K562 (cell line): ENCODE results near the gene ZMAT2. TPM values are rescaled to one million over a fixed set of nuclear protein-coding genes. Genes with fewer than 3 reads are reported as not detected.
"Not testable (repeated sequence)": the region's sequence is repeated elsewhere in the genome, so short reads cannot be mapped to it uniquely, and the experiment has no call there.

Source experiments
- ATAC-seq: fragments of 200-7000 bp; cut with Tn5 transposase; 3 replicates; pipeline ENCODE4 v1.9.1; 2020; ENCODE audit warnings: moderate library complexity
- BruUV-seq: library from RNA; stranded (reverse); fragments of 400-500 nt; replicated peaks from 2 replicates; lab custom pipeline; 2021; lab: Mats Ljungman, UMichigan
- CTCF ChIA-PET: fragments of 300-600 bp; formaldehyde crosslinking; extraction: SDS; loops from one replicate; lab custom pipeline; 2021; ENCODE audit warnings: low intra/inter-chr PET ratio; lab: Yijun Ruan, JAX
- POLR2A ChIA-PET: fragments of 300-600, 350-650 bp; sonication (Branson Sonifier 250); formaldehyde crosslinking; extraction: SDS; loops from one replicate; lab custom pipeline; 2021; ENCODE audit warnings: antibody characterized with exemption, inconsistent platforms; lab: Yijun Ruan, JAX
- DNase-seq, 4 experiments: peaks; one replicate each; pipeline versions ENCODE4 v3.0.0 to v3.0.0-alpha.2; 2011 to 2018; ENCODE audit warnings: low spot score in 3 of 4, mixed read lengths in 3 of 4; ENCODE audit errors: extremely low read depth in 1 of 4
- FAIRE-seq: peaks from 2 replicates; lab custom pipeline; 2011; peaks lifted over from hg19 to GRCh38; lab: Jason Lieb, UNC
- H2AFZ ChIP-seq: 2 replicates; pipeline ENCODE4 v1.6.0; 2011; ENCODE audit warnings: low read depth, low read length, control low read depth, inconsistent platforms
- H3K27ac ChIP-seq: fragments of 200-600 bp; 3 replicates; pipeline ENCODE4 v1.8.0; 2011; ENCODE audit warnings: low read depth, mild to moderate bottlenecking, control low read depth, inconsistent platforms, low read length, moderate library complexity, mixed read lengths; ENCODE audit errors: extremely low read depth
- H3K27me3 ChIP-seq, 2 experiments: fragments of 300-600 bp in 1 of 2; 2 replicates in 1 of 2; 3 replicates in 1 of 2; pipeline versions ENCODE4 v1.6.0 to v1.8.0; 2011; ENCODE audit warnings: inconsistent platforms in 2 of 2, low read length in 2 of 2, mild to moderate bottlenecking in 1 of 2, mixed read lengths in 1 of 2, moderate library complexity in 1 of 2; ENCODE audit not compliant: control insufficient read depth in 2 of 2, insufficient read depth in 2 of 2
- H3K36me3 ChIP-seq: fragments of 300-600 bp; 3 replicates; pipeline ENCODE4 v1.8.0; 2011; ENCODE audit warnings: mild to moderate bottlenecking, low read length, inconsistent platforms; ENCODE audit not compliant: control insufficient read depth, insufficient read depth
- H3K4me1 ChIP-seq, 2 experiments: fragments of 200-600 bp in 1 of 2; replicated peaks in 1 of 2; 2 replicates in 1 of 2; 3 replicates in 1 of 2; pipeline versions ENCODE4 v1.5.1 to v1.8.0; 2011; ENCODE audit warnings: inconsistent platforms in 2 of 2, low read length in 2 of 2, mild to moderate bottlenecking in 1 of 2, mixed read lengths in 1 of 2, moderate library complexity in 1 of 2; ENCODE audit not compliant: control insufficient read depth in 2 of 2, insufficient read depth in 2 of 2
- H3K4me2 ChIP-seq: 2 replicates; pipeline ENCODE4 v1.6.1; 2011; ENCODE audit warnings: low read length, control low read depth, inconsistent platforms, mixed read lengths; ENCODE audit not compliant: insufficient read depth
- H3K4me3 ChIP-seq: fragments of 200-600 bp; sonication (generic), shearing (Covaris generic); 2 replicates; pipeline ENCODE4 v1.5.1; 2016; ENCODE audit warnings: control low read depth, inconsistent platforms
- H3K79me2 ChIP-seq: fragments of 200-600 bp; 3 replicates; pipeline ENCODE4 v1.8.0; 2011; ENCODE audit warnings: low read length, inconsistent platforms; ENCODE audit not compliant: control insufficient read depth, insufficient read depth
- H3K9ac ChIP-seq, 2 experiments: 2 replicates each; pipeline versions ENCODE4 v1.6.0 to v1.6.1; 2011; ENCODE audit warnings: low read depth in 2 of 2, low read length in 2 of 2, control low read depth in 1 of 2, inconsistent platforms in 1 of 2, mild to moderate bottlenecking in 1 of 2, mixed read lengths in 1 of 2; ENCODE audit not compliant: insufficient read depth in 1 of 2
- H3K9me1 ChIP-seq: one replicate; pipeline ENCODE4 v1.6.0; 2011; ENCODE audit warnings: inconsistent platforms, mild to moderate bottlenecking, low read length, moderate library complexity; ENCODE audit not compliant: control insufficient read depth, insufficient read depth
- H3K9me3 ChIP-seq: replicated peaks from 2 replicates; pipeline ENCODE4 v1.5.1; 2011; ENCODE audit warnings: low read depth, low read length, inconsistent platforms; ENCODE audit not compliant: control insufficient read depth, insufficient read depth
- H4K20me1 ChIP-seq: replicated peaks from 2 replicates; pipeline ENCODE4 v1.6.1; 2011; ENCODE audit warnings: low read length, inconsistent platforms, mixed read lengths; ENCODE audit not compliant: control insufficient read depth, insufficient read depth
- EP400 ChIP-seq: fragments of 450-650 bp; IDR thresholded peaks from 2 replicates; pipeline ENCODE4 v1.6.1; 2017; ENCODE audit warnings: antibody characterized with exemption, mild to moderate bottlenecking, moderate library complexity
- FUS ChIP-seq: fragments of 200-400 bp; formaldehyde crosslinking; optimal IDR thresholded peaks from 2 replicates; pipeline ENCODE3; 2017; ENCODE audit warnings: low read depth, low read length
- NONO ChIP-seq, 2 experiments: fragments of 200-400 bp in 1 of 2; fragments of 450-650 bp in 1 of 2; formaldehyde crosslinking in 1 of 2; IDR thresholded peaks; 2 replicates each; pipeline ENCODE4 v1.6.1; 2017; ENCODE audit warnings: low read depth in 2 of 2, mild to moderate bottlenecking in 2 of 2, moderate library complexity in 2 of 2, low read length in 1 of 2
- POLR2G ChIP-seq: fragments of 200-400 bp; formaldehyde crosslinking; IDR thresholded peaks from 2 replicates; pipeline ENCODE4 v1.6.1; 2017; ENCODE audit warnings: low read depth, mild to moderate bottlenecking, antibody characterized with exemption, low read length, moderate library complexity
- POLR2H ChIP-seq: IDR thresholded peaks from 2 replicates; pipeline ENCODE4 v1.6.1; 2016; ENCODE audit warnings: missing genetic modification characterization, low read depth, mild to moderate bottlenecking, control low read depth, missing compliant biosample characterization, moderate library complexity
- RBFOX2 ChIP-seq: fragments of 200-400 bp; formaldehyde crosslinking; IDR thresholded peaks from 2 replicates; pipeline ENCODE4 v1.6.1; 2017; ENCODE audit warnings: low read depth, mild to moderate bottlenecking, low read length, moderate library complexity
- SIN3B ChIP-seq: fragments of 450-650 bp; IDR thresholded peaks from 2 replicates; pipeline ENCODE4 v1.6.1; 2017; ENCODE audit warnings: low read depth, mild to moderate bottlenecking, moderate library complexity
- STAT5A ChIP-seq: IDR thresholded peaks from 2 replicates; pipeline ENCODE4 v1.6.1; 2012; ENCODE audit warnings: low read length, inconsistent platforms, borderline replicate concordance
- TAF9B ChIP-seq: fragments of 450-650 bp; IDR thresholded peaks from 2 replicates; pipeline ENCODE4 v1.6.1; 2018; ENCODE audit warnings: mild to moderate bottlenecking; ENCODE audit not compliant: partially characterized antibody
- TCF7 ChIP-seq: sonication (generic); IDR thresholded peaks from 2 replicates; pipeline ENCODE4 v1.6.1; 2016; ENCODE audit warnings: antibody characterized with exemption, borderline replicate concordance
- ZSCAN29 ChIP-seq: fragments of 450-650 bp; IDR thresholded peaks from 2 replicates; pipeline ENCODE4 v1.6.1; 2017
- WGBS: fragments of 100-300 bp; shearing (Covaris generic); methylation state at CpG from one replicate; pipeline ENCODE4 v1.1.6; 2016; ENCODE audit warnings: low coverage, mixed read lengths; ENCODE audit not compliant: insufficient coverage; ENCODE audit errors: missing lambda C conversion rate; 5-methylcytosine and 5-hydroxymethylcytosine counted together
- in situ Hi-C: fragments of 300-500 bp; cut with MboI; formaldehyde crosslinking; loops from 4 replicates; pipeline ENCODE4 v1.15.0; 2018; ENCODE audit warnings: inconsistent platforms, mixed read lengths
- intact Hi-C: fragments of 100-400 bp; cut with micrococcal nuclease; formaldehyde crosslinking; loops from 2 replicates; pipeline ENCODE4 v1.14.2; 2022
- polyA plus RNA-seq, 8 experiments: library from polyadenylated mRNA; depleted of rRNA in 4 of 8; stranded (reverse) in 5 of 8; unstranded in 3 of 8; fragments of >200 nt; fragmentation: Nextera tagmentation in 2 of 8; fragmentation: Illumina TruSeq in 1 of 8; extraction: Ambion mirVana in 2 of 8; extraction: Trizol in 1 of 8; gene quantifications; 2 replicates each; pipeline versions ENCODE4 v1.2.1 to v1.2.3, GENCODE V29; 2011 to 2014; ENCODE audit warnings: inconsistent platforms in 1 of 8, missing spikeins in 1 of 8
- total RNA-seq, 7 experiments: library from RNA; depleted of rRNA in 6 of 7; stranded (reverse); fragments of >200 nt in 6 of 7; fragmentation: Illumina TruSeq in 2 of 7; extraction: Trizol in 2 of 7; gene quantifications; 2 replicates each; pipeline versions ENCODE4 v1.2.1 to v1.2.3, GENCODE V29; 2011 to 2021; ENCODE audit warnings: low replicate concordance in 1 of 7
- TF ChIP-seq, protein P1 (sequence below): sonication (generic); formaldehyde crosslinking; IDR thresholded peaks from 2 replicates; pipeline ENCODE4 v1.9.0; 2022; ENCODE audit warnings: mild to moderate bottlenecking, missing genetic modification reagents

ZMAT2 gene
- total and polyA plus RNA-seq, 9 of the 15 experiments (the other 6 are each of a cell fraction or from before 2014, with no cell fraction given), result 44.2 to 101 (median 69.2) TPM

GRCh38 chr5:140664359-140665119, 35.7 kb upstream of the ZMAT2 start, which contains the start of gene WDR55 (continued):
- peak; percentile 28; the same call in 1 of the 2 replicates for TF ChIP-seq STAT5A
- 0 out of 2 replicates have a peak, but pooled peaks have one; percentile 17 for TF ChIP-seq TCF7
- TF ChIP-seq SIN3B, result peak; percentile 44; the same call in 1 of the 2 replicates
- TF ChIP-seq NONO (IDR thresholded peaks at IDR 0.05; ENCODE audit: low read depth in 2 of 2, low read length in 1 of 2), result 0 out of 4 replicates have a peak, but pooled peaks of 1 of the 2 experiments have one; percentile 57
- peak; percentile 88 for TF ChIP-seq EP400
- TF ChIP-seq TAF9B, result peak; percentile 72
- TF ChIP-seq ZSCAN29, result no peak
- peak; percentile 76 for TF ChIP-seq POLR2H (tag)
- TF ChIP-seq, protein P1, sequence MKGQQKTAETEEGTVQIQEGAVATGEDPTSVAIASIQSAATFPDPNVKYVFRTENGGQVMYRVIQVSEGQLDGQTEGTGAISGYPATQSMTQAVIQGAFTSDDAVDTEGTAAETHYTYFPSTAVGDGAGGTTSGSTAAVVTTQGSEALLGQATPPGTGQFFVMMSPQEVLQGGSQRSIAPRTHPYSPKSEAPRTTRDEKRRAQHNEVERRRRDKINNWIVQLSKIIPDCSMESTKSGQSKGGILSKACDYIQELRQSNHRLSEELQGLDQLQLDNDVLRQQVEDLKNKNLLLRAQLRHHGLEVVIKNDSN, result peak; percentile 42; the same call in 1 of the 2 replicates
- no peak for TF ChIP-seq FUS

- H3K4me2 ChIP-seq, BruUV-seq, in situ Hi-C loops, H3K9ac ChIP-seq, DNase-seq, H3K4me3 ChIP-seq, H3K9me1 ChIP-seq, H2AFZ ChIP-seq, intact Hi-C loops, CTCF ChIA-PET, ATAC-seq, H3K27me3 ChIP-seq, H3K9me3 ChIP-seq, H3K27ac ChIP-seq, FAIRE-seq, H4K20me1 ChIP-seq: not testable (repeated sequence)
- peaks cover 22% of the 10 kb centered on the region for H3K79me2 ChIP-seq
- 95% methylated on average over 3 of the region's 4 CpGs for WGBS
- H3K36me3 ChIP-seq, result peaks cover 89% of the 10 kb centered on the region
- POLR2A ChIA-PET, result interaction anchor here (1.0 to 1.6 kb wide), 3 partner anchors 8 to 23 kb away, joined by 3 to 8 read pairs (median 6); partner anchors contain the start of genes IK and NDUFA2
- TF ChIP-seq POLR2G (peak; percentile 53; the same call in 1 of the 2 replicates), RBFOX2 (peak; percentile 51)
- peaks cover 10 to 16% of the 10 kb centered on the region in 2 experiments; a peak in 3 of 5 replicates for H3K4me1 ChIP-seq
Observed at GRCh38 chr5:140671035-140671434, 29.2 kb upstream of the ZMAT2 start.
